Neural cell (in vitro differentiated cells): ENCODE measurements around the gene DMBT1.

Experiments used
- CTCF ChIP-seq: fragments of 450-650 bp; IDR thresholded peaks from 2 replicates; pipeline ENCODE4 v1.5.1; 2014; ENCODE audit warnings: antibody characterized with exemption, mild to moderate bottlenecking, moderate library complexity; ENCODE audit not compliant: poor library complexity, severe bottlenecking
- EZH2 ChIP-seq: fragments of 200-600, 300-800 bp; shearing (Covaris generic), sonication (generic); IDR thresholded peaks from 2 replicates; pipeline ENCODE4 v1.6.1; 2014; ENCODE audit warnings: antibody characterized with exemption, low read length, borderline replicate concordance, mild to moderate bottlenecking; ENCODE audit not compliant: insufficient read depth, poor library complexity, severe bottlenecking
- MXI1 ChIP-seq: fragments of 450-650 bp; conservative IDR thresholded peaks from 2 replicates; pipeline ENCODE4 v1.6.1; 2014; ENCODE audit warnings: antibody characterized with exemption, mild to moderate bottlenecking; ENCODE audit not compliant: poor library complexity, severe bottlenecking
- POLR2AphosphoS5 ChIP-seq: IDR thresholded peaks from 2 replicates; pipeline ENCODE4 v1.6.1; 2012
- REST ChIP-seq: IDR thresholded peaks from 2 replicates; pipeline ENCODE4 v1.6.1; 2012; ENCODE audit warnings: borderline replicate concordance
- TAF1 ChIP-seq: IDR thresholded peaks from 2 replicates; pipeline ENCODE4 v1.6.1; 2012; ENCODE audit warnings: low read depth

- TF ChIP-seq POLR2AphosphoS5 = no peak
- TF ChIP-seq CTCF = no peak
- no peak for TF ChIP-seq REST
- no peak for TF ChIP-seq EZH2
- no peak for TF ChIP-seq TAF1
- TF ChIP-seq MXI1 = no peak
These were observed 26.7 kb downstream of the DMBT1 start for GRCh38 chr10:122587098-122587760.
